OCI-LY7 (cell line): ENCODE measurements around the gene NFATC2. TPM values are rescaled to one million over a fixed set of nuclear protein-coding genes. Genes with fewer than 3 reads are reported as not detected.

Experiments used
- BruUV-seq: library from RNA; stranded (reverse); fragments of 400-500 nt; replicated peaks from 2 replicates; lab custom pipeline; 2021; lab: Mats Ljungman, UMichigan
- CTCF ChIA-PET: fragments of 300-600 bp; sonication (Branson Sonifier 250); formaldehyde crosslinking; loops from one replicate; lab custom pipeline; 2022; ENCODE audit warnings: antibody characterized with exemption; ENCODE audit not compliant: unreplicated experiment; lab: Charles Lee
- POLR2A ChIA-PET: fragments of 300-600 bp; sonication (Branson Sonifier 250); formaldehyde crosslinking; loops from one replicate; lab custom pipeline; 2022; ENCODE audit warnings: antibody characterized with exemption; lab: Charles Lee
- DNase-seq: peaks from one replicate; pipeline ENCODE4 v3.0.0-alpha.2; 2015; ENCODE audit warnings: low spot score
- H2AFZ ChIP-seq: fragments of 200-600 bp; sonication (generic), shearing (Covaris generic); 2 replicates; pipeline ENCODE4 v1.6.1; 2014; ENCODE audit warnings: mild to moderate bottlenecking, antibody characterized with exemption, low read length, moderate library complexity
- H3K27ac ChIP-seq: fragments of 200-600 bp; sonication (generic); 2 replicates; pipeline ENCODE4 v1.5.1; 2014; ENCODE audit warnings: mixed run types, low read depth, mild to moderate bottlenecking, moderate library complexity, low read length, inconsistent platforms; ENCODE audit not compliant: poor library complexity, severe bottlenecking
- H3K36me3 ChIP-seq: fragments of 200-600 bp; sonication (generic); 2 replicates; pipeline ENCODE4 v1.6.1; 2014; ENCODE audit warnings: mild to moderate bottlenecking, antibody characterized with exemption, low read length, moderate library complexity, mixed read lengths; ENCODE audit not compliant: insufficient read depth
- H3K4me1 ChIP-seq: fragments of 200-600 bp; sonication (generic); 2 replicates; pipeline ENCODE4 v1.5.1; 2014; ENCODE audit warnings: mild to moderate bottlenecking, low read length; ENCODE audit not compliant: insufficient read depth, poor library complexity, severe bottlenecking
- H3K4me2 ChIP-seq: fragments of 200-600 bp; sonication (generic); 2 replicates; pipeline ENCODE4 v1.6.1; 2014; ENCODE audit warnings: mild to moderate bottlenecking, low read length
- H3K4me3 ChIP-seq: fragments of 200-600 bp; sonication (generic); 2 replicates; pipeline ENCODE4 v1.5.1; 2014; ENCODE audit warnings: mild to moderate bottlenecking, low read depth, low read length; ENCODE audit not compliant: poor library complexity, severe bottlenecking
- H3K79me2 ChIP-seq: fragments of 200-600 bp; sonication (generic); 2 replicates; pipeline ENCODE4 v1.6.1; 2016; ENCODE audit warnings: low read depth, mild to moderate bottlenecking, low read length, moderate library complexity, mixed read lengths; ENCODE audit not compliant: insufficient read depth
- H3K9me2 ChIP-seq: fragments of 200-600 bp; sonication (generic); 2 replicates; pipeline ENCODE4 v1.6.1; 2016; ENCODE audit warnings: mild to moderate bottlenecking, low read length, mixed read lengths; ENCODE audit not compliant: insufficient read depth
- H3K9me3 ChIP-seq: fragments of 200-600 bp; sonication (generic); 2 replicates; pipeline ENCODE4 v1.6.1; 2014; ENCODE audit warnings: mild to moderate bottlenecking, mixed run types, low read length, mixed read lengths
- H4K20me1 ChIP-seq: fragments of 200-600 bp; sonication (generic); 2 replicates; pipeline ENCODE4 v1.6.1; 2014; ENCODE audit warnings: mild to moderate bottlenecking, antibody characterized with exemption, low read length, moderate library complexity, mixed read lengths; ENCODE audit not compliant: insufficient read depth
- CTCF ChIP-seq: fragments of 200-600 bp; sonication (generic); conservative IDR thresholded peaks from 2 replicates; pipeline ENCODE4 v1.5.1; 2014; ENCODE audit warnings: mild to moderate bottlenecking, antibody characterized with exemption, low read length, moderate library complexity, mixed read lengths
- EZH2phosphoT487 ChIP-seq: fragments of 200-600 bp; sonication (generic); IDR thresholded peaks from 2 replicates; pipeline ENCODE4 v1.6.1; 2018; ENCODE audit warnings: low read depth, borderline replicate concordance, mild to moderate bottlenecking, mixed run types, antibody characterized with exemption, low read length, moderate library complexity, mixed read lengths
- intact Hi-C: fragments of 100-400 bp; cut with micrococcal nuclease; formaldehyde crosslinking; loops from one replicate; pipeline ENCODE4 v1.10.0; 2022; ENCODE audit not compliant: unreplicated experiment
- total RNA-seq, 2 experiments: library from RNA; depleted of rRNA in 1 of 2; stranded (reverse); fragments of >200 nt in 1 of 2; shearing (Covaris generic) in 1 of 2; gene quantifications; 2 replicates each; pipeline ENCODE4 v1.2.3, GENCODE V29; 2014 to 2022

Gene NFATC2
- total RNA-seq, 2 experiments from 2014 or later = 12.5 to 43.8 TPM

GRCh38 chr20:51388756-51389542 lies 153.6 kb downstream of the NFATC2 start:
- Histone ChIP-seq H3K4me1 (peaks cover 76% of the 10 kb centered on the region), H3K9me2 (no peaks in the 10 kb centered on the region), H3K4me3 (no peak overlapping the region), H4K20me1 (no peaks in the 10 kb centered on the region), H3K36me3 (peaks cover 62% of the 10 kb centered on the region), H3K27ac (peak overlapping the region; percentile 95), H3K79me2 (peaks cover 27% of the 10 kb centered on the region; the same call in 1 of the 2 replicates), H3K4me2 (peak overlapping the region; percentile 77; the same call in 1 of the 2 replicates), H2AFZ (no peak overlapping the region), H3K9me3 (peaks cover 8% of the 10 kb centered on the region; the same call in 1 of the 2 replicates)
- DNase-seq = no peak
- TSS peak; percentile 15 for BruUV-seq
- ChIA-PET CTCF (no interaction called here), POLR2A (interaction anchor here (0.6 to 3.1 kb wide), 8 partner anchors 9 to 209 kb away, joined by 3 to 32 read pairs (median 4); no protein-coding TSS in a partner anchor)
- intact Hi-C loops = no loop called here
- TF ChIP-seq CTCF = no peak
- TF ChIP-seq EZH2phosphoT487 = no peak

- Histone ChIP-seq H3K9me3 (peaks cover 8% of the 10 kb centered on the region; the same call in 1 of the 2 replicates), H3K79me2 (peaks cover 27% of the 10 kb centered on the region; the same call in 1 of the 2 replicates), H4K20me1 (no peaks in the 10 kb centered on the region), H3K4me2 (peak overlapping the region; percentile 77), H3K4me3 (peak overlapping the region; percentile 28), H2AFZ (no peak overlapping the region), H3K36me3 (peaks cover 55% of the 10 kb centered on the region), H3K9me2 (no peaks in the 10 kb centered on the region), H3K4me1 (peaks cover 83% of the 10 kb centered on the region), H3K27ac (peak overlapping the region; percentile 95)
- no peak for DNase-seq
- intact Hi-C loops = no loop called here
- no TSS peak for BruUV-seq
- no peak for TF ChIP-seq CTCF
- no peak for TF ChIP-seq EZH2phosphoT487
- ChIA-PET POLR2A (interaction anchor here (0.6 to 3.1 kb wide), 4 partner anchors 12 to 17 kb away, joined by 3 to 32 read pairs (median 24); no protein-coding TSS in a partner anchor), CTCF (no interaction called here)
Observed at GRCh38 chr20:51388227-51388626, 154.3 kb downstream of the NFATC2 start.
